ENCODE results near the gene AUP1.
"Not testable (repeated sequence)": the region's sequence is repeated elsewhere in the genome, so short reads cannot be mapped to it uniquely, and the experiment has no call there.

The AUP1 gene

GRCh38 chr2:74498500-74499266 lies 30.8 kb downstream of the AUP1 start:
- no peak for DNase-seq (ENCODE audit: low read depth in 2 of 2)

- peak in 1 of 2 donors; percentile 17 for DNase-seq (ENCODE audit: low read depth in 2 of 2)
These were observed 31.6 kb downstream of the AUP1 start for GRCh38 chr2:74497777-74498499.

GRCh38 chr2:74496997-74497776 lies 32.3 kb downstream of the AUP1 start:
- DNase-seq (ENCODE audit: low read depth in 2 of 2): no peak

- DNase-seq (ENCODE audit: low read depth in 2 of 2): no peak
These were observed 34.1 kb downstream of the AUP1 start for GRCh38 chr2:74495440-74495839.

GRCh38 chr2:74493546-74493945 lies 36.0 kb downstream of the AUP1 start:
- DNase-seq (ENCODE audit: low read depth in 2 of 2): no peak

- DNase-seq (ENCODE audit: low read depth in 2 of 2): no peak
These were observed 37.6 kb downstream of the AUP1 start for GRCh38 chr2:74491648-74492544.

GRCh38 chr2:74489906-74490305 lies 39.6 kb downstream of the AUP1 start:
- no peak for DNase-seq (ENCODE audit: low read depth in 2 of 2)

GRCh38 chr2:74488643-74489481 lies 40.6 kb downstream of the AUP1 start:
- no peak for DNase-seq (ENCODE audit: low read depth in 2 of 2)

GRCh38 chr2:74486141-74486540 lies 43.4 kb downstream of the AUP1 start:
- DNase-seq (ENCODE audit: low read depth in 2 of 2): no peak

GRCh38 chr2:74483675-74484164 lies 45.8 kb downstream of the AUP1 start:
- DNase-seq (ENCODE audit: low read depth in 2 of 2): not testable (repeated sequence)

- peak; percentile 84 to 92 for DNase-seq (ENCODE audit: low read depth in 2 of 2)
These were observed 46.5 kb downstream of the AUP1 start, which contains the start of the genes CCDC142 and TTC31 for GRCh38 chr2:74482801-74483674. Gene CCDC142 (minus strand): TSS chr2:74482998. CDS start chr2:74482837, 161 bp downstream. Gene TTC31 (plus strand): TSS chr2:74483081. CDS start chr2:74483096, 15 bp downstream.

GRCh38 chr2:74481961-74482800 lies 47.3 kb downstream of the AUP1 start:
- DNase-seq (ENCODE audit: low read depth in 2 of 2): peak in 1 of 2 donors; percentile 44

GRCh38 chr2:74481431-74481830 lies 48.1 kb downstream of the AUP1 start:
- no peak for DNase-seq (ENCODE audit: low read depth in 2 of 2)

All from stimulated activated CD4-positive, alpha-beta T cell treated with anti-CD3 and anti-CD28 coated beads, Interleukin-4, amount 100 ng/mL, for 48 hours (primary cell).